Inferior parietal cortex (tissue), 1 donor: ENCODE measurements around the gene PRPH2.
"Not testable (repeated sequence)": the region's sequence is repeated elsewhere in the genome, so short reads cannot be mapped to it uniquely, and the experiment has no call there.

Source experiments
- DNase-seq: peaks from one replicate; pipeline ENCODE4 v3.0.0-alpha.2; 2016; ENCODE audit errors: extremely low spot score

Gene PRPH2

DNA sequence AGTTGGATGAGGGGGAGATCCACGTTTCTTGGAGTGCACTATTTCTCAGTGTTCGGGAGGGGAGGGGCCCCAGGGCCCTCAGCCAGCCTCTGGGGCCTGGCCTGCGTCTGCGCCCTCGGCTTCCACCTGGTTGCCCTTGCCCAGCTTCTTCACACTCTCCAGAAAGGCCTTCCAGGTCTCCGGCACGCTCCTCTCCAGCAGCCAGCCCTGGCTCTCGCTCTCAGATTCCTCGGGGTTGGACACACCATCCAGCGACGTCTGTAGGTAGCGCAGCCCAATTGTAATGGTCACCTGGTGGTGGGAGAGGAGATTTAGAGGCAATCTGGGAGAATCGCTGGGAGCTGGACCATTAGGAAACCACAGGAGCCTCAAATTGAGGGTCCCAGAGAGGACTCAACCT, 24.2 kb downstream of the PRPH2 start:
- DNase-seq, result no peak

DNA sequence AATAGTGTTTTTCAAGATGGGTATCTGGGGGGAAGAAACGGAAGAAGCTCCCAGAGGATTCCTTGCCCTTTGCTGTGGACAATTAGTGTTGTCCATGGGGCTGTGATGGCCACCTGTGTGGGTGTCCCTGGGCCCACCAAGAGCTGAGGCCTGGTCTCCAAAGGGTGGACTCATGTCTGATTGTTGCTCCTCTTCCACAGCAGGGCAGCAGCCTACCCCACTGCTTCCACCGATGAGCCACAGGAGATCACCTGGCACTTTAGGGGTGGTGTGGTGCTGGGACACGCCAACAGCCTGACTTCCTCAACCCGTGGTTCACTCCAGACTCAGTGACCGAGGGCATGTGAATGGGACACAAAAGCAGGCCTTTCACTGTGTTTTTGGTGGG, 25.1 kb downstream of the PRPH2 start:
- no peak for DNase-seq

DNA sequence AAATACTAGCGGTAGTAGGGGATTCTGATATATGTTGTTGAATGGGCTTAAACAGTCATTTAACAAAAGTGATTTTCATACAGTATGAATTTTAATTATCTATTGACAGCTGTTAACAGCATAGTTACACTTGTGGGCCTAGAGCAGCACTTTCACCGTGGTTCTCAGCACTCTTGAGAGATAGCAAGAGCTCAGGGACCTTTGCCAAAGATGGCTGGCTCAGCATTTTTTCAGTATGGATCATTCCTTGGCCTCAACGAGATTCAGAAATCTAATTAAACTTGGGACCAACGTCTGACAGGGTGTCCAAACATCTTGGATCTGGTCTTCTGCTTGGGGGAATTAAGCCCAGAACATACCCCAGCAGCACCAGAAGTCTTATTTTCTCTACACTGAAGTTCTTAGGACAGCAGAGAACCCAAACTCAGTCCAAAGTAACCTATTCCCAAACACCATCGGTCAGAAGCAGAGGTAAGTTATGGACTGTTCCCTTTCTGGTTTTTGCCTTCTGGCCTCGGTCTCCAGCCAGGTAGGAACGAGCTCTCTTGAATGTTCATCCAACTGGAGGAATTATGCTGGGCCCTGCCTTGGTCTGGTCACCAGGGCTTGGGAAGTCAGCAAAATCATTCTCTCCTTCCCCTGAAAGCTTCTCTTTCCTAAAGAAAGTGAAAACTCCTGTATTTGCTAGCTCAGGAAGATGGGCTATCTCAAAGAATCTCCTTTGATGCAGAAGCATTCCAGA, 25.7 kb downstream of the PRPH2 start:
- no peak for DNase-seq

DNA sequence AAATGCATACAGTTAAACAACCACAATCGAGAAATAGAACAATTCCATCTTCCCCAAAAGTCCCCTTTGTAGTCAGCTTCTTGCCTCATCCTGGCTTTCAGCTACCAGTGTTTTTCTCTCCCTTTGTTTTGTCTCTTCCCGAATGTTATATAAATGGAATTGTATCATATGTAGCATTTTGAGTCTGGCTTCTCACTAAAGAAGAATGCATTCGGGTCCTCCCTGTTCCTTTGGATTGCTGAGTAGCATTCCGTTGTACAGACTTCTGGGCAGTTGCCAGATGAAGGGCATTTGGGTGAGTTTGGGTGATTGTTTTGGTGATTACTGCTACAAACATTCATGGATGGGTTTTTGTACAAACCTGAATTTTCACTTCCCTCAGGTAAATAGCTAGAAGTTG, 27.8 kb downstream of the PRPH2 start:
- no peak for DNase-seq

DNA sequence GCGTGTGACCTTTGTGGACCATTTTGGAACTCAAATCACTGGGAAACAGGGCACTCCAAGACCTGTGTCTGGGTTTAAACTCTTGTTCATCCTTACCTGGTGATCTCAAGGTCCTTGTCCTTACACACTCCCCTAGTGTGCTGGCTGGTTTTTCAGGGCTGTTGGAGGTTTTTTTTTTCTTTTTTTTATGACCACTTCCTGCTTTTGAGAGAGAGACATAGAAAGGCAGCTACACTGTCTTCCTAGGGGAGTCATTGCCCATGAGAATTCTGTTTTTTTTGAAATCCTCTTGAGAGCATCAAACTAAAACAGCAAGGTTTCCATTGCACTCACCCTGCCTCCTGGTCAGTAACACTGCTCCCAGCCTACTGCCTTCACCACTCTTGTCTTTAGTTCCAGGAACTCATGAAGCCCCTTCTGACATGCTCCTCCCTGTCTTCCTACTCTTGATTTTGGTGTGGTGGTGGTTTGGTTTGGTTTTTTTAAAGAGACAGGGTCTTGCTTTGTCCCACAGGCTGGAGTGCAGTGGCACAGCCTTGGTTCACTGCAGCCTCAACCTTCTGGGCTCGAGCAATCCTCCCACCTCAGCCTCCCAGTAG, 28.6 kb downstream of the PRPH2 start:
- no peak for DNase-seq

DNA sequence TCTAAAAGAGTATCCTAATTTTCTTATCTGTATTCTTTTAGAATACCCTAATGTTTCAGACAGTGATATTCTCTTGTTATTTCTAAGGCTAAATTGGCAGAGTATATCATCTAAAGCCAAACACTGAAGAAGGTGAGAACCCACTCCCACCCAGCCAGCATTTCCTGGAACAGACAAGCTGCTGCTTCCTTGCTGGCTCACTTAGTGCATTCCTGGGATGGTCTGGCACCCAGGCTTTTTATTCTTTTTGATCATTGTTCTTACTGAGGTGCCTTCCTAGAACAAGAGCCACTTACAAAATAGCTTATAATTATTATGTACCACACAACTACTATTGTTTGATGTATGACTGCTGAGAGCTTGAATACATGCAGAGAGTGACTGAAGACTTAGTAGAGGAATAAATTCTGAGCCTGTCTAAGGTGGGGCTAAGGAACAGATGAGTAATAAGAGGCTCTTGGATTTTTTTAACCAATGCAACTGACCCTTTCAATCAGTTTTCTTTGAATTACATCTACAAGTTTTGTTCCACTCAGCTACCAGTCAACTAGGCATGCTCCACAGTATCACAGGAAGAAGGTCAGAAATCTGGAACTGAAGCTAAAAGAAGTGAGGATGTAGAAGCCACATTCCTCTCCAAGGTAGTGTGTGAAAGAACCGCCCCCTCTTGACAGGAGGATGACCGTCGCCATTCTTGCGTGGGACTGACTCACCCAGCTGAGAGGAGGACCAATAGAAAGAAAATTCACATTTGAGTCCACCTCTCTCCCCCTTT, 30.1 kb downstream of the PRPH2 start:
- DNase-seq, result no peak

DNA sequence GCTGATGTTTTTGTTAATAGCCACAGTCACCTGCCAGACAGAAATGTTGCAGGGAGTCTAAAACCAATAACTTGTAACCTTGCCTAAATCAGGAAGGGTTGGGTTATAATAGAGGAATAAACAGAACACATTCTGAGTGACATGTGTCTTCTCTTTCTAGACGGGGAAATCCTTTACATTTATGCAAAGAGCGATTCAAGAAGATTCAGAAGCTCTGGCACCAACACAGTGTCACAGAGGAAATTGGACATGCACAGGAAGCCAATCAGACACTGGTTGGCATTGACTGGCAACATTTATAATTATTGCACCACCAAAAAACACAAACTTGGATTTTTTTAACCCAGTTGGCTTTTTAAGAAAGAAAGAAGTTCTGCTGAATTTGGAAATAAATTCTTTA, 31.5 kb downstream of the PRPH2 start:
- DNase-seq, result no peak

DNA sequence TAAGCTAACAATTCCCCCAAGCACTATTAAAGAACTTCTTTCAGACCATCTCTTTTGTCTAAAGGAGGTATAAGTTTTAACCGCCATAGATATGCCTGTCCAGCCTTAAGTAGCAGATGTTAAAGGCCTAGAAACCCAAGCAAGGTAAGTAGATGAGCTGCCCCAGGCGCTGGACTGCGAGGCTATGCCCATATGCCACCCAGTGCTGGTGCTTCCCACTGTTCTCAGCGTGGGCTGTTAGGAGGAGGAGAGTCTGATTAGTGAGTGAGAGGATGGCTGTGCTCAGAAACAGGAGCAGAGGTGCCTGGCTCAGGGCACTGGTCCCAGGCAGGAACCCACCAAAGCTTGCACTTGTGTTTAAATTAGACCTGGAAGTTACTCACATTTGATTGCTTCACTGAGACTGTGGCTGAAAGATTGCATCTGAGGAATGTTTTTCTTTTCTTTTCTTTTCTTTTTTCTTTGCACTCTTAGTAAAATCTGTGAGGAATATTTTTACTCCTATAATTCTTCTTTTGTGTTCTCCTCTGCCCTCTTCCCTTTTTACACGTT, 32.2 kb downstream of the PRPH2 start:
- DNase-seq, result no peak

DNA sequence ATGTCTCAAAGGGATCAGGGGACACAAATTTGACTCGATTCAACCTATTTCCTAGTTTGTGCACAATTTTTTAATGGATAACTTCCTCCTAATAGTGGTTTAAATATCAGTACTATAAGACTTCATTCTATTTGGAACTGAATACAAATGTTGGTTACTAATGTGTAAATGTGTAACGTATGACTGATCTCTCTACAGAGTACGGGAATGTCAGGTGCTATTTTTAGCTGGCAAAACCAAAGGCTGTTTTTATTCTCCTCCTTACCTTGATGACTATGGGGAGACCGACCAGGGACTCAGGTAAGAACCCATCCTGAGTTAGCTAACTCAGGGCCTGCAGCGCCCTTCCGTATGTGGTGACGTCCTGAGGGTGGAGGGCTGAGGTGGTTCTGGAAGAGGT, 33.0 kb downstream of the PRPH2 start:
- no peak for DNase-seq

DNA sequence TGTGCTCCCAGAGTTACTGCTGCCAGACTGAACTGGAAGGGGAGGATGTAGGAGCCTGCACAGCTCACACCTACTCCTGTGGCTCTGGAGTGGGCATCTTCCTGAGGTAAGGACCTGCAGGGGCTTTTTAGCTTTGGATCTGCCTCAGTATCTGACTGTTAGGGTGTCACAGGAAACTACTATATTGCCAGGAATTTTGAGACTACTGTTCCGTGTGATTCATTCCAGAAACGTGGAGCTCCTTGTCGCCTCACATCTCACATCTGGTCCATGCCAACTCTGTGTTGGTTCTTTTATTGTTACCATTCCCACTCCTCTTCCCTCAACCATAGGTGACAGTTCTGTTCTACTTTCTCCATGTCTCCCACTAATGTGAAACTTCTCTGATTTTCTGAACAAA, 34.1 kb downstream of the PRPH2 start:
- DNase-seq, result no peak

DNA sequence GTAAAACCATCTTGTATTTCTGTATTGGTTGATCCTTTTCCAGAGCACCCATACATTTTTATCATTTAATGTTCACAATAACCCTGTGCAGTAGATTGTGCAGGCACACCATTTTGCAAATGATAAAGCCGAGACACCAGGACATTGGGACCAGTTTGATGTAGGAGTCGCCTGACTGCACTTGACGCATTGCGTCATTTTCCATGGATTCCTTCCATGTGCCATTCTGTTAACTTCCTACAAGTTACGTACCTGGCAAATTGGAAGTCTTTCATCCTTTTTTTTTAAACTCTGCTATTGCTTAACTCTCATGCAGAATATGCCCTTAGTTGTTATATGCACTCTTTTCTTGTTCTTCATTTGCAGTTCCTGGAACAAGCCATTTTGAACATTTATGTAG, 43.0 kb downstream of the PRPH2 start:
- no peak for DNase-seq

DNA sequence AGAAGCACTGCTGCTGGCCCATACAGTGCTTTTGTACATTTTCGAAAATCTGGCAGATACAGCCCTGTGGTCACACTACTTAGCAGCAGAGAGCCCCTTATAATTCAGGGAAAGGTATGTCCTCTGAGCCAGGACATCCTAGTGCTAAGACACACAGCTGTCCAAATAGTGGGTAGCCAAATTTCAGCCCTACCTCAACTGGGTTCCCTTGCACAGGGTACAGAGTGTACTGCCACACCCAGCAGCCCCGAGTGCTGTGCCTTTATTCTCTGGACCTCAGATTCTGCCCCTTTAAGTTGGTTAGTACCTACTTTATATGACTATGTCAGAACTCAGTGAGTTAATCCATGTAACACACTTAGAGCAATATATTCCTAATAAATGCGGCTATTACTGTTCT, 47.6 kb downstream of the PRPH2 start:
- DNase-seq, result no peak

DNA sequence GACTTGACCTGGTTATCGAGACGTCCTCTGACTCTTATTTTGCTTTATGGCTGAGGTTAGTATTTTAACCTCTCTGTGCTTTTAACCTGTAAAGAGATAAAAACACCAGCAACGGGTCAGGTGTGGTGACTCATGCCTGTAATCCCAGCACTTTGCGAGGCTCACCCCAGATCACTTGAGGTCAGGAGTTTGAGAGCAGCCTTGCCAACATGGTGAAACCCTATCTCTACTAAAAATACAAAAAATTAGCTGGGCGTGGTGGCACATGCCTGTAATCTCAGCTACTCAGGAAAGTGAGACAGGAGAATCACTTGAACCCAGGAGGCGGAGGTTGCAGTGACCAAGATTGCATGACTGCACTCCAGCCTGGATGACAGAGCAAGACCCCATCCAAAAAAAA, 48.0 kb downstream of the PRPH2 start:
- DNase-seq, result not testable (repeated sequence)

DNA sequence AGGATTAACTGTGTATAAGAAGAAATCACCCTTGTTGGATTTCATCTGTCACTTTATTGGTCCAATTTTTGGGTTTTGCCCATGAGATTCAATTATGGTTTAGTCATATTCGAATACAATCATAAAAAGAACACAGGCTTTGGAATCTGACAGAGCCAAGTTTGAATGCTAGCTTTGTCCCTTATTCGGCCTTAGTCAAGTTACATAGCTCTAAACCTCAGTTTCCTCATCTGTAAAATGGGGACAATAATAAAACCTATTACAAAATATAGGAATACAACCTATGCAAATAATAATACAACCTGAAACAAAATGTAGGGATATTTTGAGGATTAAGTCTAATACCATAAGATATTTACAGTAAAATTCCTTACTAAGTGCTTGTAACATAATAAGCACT, 57.7 kb downstream of the PRPH2 start:
- no peak for DNase-seq

DNA sequence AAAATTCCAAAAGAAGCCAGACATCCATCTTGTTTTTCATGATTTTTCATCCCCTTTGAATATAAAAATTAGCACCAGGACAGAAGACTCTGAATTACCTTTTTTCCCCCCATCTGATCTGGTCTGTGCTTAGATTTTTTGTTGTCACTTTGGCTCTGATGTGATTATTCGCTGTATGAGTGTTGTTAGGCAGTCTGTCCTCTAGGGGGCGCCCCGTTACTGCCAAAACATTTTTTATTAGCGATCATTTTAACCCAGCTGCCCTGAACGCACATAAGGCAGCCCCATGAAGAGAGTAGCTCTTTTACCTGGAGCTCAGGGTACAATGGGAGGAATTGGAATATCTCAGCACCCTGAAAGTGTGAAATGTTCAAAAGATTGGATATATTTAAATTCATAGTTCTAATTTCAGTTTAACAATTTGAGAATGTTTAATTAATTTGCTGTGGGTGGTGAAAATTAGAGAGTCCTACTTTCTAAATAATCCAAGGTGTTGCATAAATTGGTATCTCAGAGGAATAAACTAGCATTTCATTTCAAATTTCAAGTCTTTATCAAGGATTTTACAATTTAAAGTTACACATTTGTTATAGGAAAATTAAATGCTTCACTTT, 60.8 kb downstream of the PRPH2 start:
- peak; percentile 89 for DNase-seq

DNA sequence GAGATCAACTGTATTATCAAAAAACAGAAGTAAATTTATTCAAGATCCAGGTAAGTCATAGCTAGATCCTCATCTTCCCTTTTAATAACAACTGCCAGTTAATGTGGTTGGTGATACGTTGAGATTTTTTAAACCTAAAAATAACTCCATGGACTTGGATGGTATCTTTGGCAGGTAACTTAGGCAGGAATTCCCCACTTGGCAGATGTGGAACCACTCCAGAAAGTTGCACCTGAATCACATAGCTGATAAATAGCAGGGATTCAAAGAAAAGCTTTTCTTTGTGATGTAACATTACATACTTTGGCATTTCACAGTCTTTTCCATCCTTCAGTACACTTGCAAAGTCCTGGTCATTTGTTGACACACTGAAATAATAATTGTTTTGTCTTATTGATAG, 62.6 kb downstream of the PRPH2 start:
- no peak for DNase-seq

DNA sequence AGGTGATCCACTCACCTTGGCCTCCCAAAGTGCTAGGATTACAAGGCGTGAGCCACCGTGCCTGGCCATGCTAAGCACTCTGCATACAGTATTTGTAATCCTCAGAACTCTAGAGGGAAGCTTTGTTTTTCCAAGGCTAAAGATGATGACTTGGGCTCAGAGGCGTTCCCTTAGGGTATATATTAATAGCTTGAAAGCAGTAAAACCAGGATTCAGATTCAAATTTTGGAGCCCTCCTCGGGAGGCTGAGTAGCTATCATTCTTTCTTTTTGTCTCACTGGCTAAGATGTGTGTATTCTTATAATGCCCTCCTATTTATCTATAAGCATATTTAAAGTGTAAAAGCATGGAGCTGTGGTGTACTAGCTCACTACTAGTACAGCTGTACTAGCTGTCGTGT, 68.5 kb downstream of the PRPH2 start:
- DNase-seq, result no peak

DNA sequence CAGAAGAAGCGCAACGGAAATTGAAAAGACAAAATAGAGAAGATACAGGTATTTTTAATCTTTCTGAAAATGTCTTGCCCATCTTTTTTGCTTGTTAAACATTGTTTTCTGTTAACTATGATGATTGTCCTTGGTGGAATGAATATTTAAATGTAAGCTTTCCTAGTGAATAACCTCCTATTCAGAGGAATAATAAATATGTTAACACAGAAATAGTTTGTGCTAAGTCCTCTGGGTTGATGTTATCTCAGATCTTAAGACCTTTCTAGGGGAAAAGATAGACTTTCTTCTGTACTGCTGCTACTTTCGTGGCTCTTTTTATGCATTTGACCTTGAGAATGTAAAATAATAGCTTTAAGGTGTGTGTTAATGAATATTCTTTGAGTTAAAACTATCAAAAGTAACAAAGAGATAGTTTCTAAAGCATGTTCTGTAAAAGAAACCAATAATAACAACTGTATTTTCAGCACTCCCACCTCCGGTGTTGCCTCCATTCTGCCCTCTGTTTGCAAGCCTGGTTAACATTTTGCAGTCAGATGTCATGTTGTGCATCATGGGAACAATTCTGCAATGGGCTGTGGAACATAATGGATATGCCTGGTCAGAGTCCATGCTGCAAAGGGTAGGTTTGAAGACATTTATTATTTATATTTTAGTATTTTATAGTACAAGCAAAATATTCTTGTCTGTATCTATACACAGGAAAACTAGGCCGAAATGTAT, 70.2 kb downstream of the PRPH2 start:
- DNase-seq, result no peak
